8988T (cell line): ENCODE data around the gene CPT1B.
A peak's percentile ranks its signal among the peaks of the same experiment; 100 is the strongest.

Experiments
- DNase-seq: peaks from one replicate; pipeline ENCODE4 v3.0.0; 2011

CPT1B gene

DNA sequence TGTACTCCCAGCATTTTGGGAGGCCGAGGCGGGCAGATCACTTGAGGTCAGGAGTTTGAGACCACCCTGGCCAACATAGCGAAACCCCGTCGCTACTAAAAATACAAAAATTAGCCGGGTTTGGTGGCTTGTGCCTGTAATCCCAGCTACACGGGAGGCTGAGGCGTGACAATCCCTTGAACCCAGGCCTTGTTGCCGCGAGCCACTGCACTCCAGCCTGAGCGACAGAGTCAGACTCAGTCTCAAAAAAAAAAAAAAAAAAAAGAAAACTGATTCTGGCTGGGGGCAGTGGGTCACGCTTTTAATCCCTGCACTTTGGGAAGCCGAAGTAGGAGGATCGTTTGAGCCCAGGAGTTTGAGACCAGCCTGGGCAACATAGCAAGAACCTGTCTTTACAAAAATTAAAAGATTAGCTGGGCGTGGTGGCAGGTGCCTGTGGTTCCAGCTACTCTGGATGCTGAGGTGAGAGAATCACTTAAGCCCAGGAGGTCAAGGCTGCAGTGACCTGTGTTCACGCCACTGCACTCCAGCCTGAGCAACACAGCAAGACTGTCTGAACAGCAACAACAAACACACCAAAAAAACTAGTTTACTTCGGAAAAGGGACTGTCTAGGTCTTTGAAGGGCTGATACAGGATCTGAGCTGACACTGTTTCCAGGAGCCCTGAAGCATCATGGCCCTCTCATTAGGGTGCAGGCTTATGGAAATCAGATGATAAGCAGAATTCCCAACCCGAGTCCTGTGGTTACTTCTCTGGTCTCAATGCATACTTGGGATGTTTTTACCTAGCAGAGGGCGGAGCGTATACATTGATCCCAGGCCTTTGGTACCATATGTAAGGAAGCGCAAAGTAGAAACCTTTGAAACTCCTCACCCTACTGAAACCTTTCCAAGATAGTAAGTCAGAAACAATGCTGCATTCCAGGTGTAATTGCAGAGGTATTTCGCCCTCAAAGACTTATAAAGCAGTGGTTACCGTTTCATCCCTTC is 6.2 kb upstream of the CPT1B start:
- DNase-seq, result no peak

DNA sequence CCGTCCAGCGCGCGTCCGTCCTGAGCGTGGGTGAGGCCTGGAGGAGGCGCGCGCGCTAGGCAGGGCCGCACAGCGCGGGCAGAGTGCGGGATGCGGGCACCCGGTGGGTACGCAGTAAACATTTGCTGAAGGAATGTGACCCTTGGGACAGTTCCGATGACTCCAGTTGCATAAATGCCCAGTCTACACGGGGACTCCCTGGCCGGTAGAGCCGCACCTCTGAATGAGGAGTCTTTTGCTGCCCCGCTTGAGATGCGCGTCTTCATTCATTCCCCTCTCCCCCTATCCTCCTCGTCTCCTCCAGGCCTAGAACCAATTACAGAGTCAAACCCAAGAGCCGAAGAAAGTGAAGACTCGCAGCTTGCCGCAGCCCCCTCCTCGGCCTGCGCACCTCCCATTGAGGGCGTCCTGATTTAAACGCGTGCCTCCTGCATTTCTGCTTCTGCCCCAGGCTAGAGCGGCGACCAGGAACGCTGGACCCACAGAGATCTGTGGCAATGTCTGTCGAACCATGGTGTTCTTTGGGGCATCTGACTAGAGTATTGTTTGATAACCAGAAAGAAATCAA is 5.2 kb upstream of the CPT1B start:
- DNase-seq, result no peak

DNA sequence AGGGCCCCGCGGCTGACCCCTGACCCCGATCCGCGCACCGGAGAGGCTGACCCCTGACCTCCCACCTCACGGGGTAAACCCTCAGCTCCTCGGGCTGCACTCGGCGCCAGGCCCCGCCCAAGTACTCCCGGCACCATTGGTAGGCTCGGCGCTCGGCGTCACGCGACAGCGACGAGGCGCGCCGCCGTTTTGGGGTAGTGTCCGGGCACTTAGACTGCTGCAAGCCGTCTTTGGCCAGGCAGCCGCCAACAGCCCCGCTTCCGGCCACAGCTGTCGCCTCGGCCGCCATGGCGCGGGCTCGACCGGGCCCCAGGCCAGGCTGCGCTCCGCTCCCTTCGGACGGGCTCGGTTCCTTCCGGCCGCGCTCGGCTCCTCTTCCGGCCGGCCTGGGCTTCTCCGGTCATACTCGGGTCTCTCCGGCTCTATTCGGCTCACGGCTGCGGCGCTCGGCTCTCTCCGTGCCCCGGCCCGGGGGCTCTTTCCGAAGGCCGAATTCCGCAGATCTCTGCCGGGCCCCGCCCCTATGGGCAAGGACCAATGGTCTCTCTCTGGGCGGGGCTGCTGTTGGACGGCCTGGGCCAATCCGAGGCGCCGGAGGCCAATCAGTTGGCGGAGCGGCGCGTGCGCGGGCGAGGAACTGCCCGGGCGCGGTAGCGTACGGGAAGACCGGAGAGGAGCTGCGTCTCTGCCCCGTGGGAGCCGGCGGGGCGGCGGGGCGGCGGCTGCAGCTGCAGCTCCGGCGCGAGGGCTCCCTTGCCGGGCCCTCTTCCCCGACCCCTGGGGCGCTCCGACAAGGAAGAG is 4.5 kb upstream of the CPT1B start, which contains the start of gene CHKB:
Gene CHKB, minus strand, starts transcription at position 357 of the 801 bp plus-strand sequence. Its CDS starts 68 bp downstream, at position 289.
- peak; percentile 95 for DNase-seq

DNA sequence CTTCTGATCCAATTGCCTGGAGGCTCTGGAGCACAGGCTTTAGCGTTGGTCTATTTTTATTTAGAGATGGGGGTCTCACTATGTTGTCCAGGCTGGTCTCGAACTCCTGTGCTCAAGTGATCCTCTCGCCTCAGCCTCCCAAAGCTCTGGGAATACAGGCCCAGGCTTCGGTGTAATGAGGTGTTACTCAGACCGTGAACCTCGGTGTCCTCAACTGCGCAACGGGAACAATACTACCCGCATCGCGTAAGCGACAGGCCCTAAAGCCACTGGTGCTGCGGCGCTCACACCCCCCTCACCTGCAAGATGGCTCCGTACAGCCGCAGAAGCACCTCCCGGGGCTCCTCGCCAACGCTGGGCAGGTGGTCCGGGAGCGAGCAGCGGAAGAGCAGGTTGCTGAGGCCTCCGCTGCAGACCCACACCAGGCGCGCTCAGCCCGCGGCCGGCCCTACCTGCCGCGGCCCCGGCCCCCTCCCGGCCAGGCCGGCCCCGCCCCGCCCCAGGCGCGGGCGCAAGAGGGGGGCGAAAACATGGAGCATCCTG is 3.8 kb upstream of the CPT1B start:
- no peak for DNase-seq

DNA sequence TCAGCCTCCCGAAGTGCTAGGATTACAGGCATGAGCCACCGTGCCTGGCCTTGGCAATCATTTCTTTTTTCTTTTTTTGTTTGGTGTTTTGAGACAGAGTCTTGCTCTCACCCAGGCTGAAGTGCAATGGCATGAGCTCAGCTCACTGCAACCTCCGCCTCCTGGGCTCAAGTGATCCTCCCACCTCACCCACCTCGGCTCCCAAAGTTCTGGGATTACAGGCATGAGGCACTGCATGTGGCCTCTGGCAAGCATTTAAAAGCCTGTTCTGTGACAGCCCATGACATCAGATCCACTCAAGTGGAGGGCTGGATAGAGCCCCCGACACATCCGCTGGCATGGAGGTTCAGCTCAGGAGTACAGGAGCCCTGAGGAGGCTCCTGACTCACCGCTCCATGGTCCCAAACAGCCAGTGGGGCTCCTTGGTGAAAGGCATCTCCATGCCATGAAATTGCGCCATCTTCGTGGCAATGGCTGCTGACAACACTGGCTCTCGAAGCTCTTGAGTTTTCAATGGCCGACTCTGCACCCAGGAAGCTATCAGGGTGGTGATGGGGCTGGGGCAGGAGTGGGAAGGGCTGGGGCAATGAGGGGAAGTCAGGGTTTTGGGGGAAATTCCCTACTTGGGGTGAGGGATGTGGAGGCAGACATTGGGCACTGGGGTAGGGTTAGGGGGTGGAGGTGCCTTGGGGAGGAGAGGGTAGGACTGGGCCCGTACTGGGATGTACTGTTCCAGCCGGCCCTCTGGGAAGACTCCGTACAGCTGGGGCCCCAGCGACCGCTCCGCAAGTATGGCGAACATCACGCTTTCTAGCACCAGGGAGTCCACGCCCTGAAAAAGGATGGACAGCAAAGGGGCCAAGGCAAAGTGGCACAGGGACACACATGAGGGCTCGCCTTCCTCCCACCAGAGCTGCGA is 3.1 kb upstream of the CPT1B start:
- no peak for DNase-seq

DNA sequence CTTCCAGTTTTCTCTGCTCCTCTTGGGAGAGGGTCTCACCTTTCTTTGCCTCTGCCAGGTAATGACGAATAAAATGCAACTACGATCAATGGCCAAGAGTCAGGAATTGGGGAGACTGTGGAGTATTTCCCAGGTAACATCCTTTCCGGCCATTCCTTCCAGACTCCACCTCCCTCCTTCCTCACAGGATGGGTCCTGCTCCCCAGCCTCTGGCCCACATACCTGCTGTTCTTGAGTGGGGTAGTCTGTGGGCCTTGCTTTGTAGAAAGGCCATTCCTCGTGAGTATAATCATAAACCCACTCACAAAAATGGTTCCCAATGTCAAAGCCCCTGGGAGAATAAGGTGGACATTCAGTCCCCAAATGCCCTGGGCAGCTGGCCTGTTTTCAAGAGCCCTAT is 1.5 kb upstream of the CPT1B start:
- no peak for DNase-seq

DNA sequence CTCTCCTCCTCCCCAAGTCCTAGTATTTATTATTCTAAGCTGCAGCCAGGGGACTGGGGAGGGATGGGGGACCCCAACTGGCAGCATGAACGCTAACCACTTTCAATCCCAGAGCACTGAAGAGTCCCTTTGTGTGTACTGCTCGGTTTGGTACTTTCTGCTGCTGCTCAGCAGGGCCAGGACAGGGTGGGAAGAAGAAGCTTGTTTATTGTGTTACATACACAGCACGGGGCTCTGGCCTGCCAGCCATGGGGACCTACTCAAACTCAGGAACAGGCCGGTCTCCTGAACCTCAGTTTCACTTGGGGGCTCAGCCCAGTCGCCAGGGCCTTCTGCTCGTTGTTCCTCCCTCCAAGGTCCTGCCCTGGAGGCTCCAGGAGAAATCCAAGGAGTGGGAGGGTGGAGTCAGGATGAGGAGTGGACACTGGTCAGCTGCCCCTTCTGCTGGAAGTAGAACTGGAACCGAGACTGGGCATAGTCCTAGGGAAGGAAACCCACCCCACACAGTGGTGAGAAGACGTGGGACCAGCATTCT is 616 bp upstream of the CPT1B start:
- DNase-seq, result no peak

DNA sequence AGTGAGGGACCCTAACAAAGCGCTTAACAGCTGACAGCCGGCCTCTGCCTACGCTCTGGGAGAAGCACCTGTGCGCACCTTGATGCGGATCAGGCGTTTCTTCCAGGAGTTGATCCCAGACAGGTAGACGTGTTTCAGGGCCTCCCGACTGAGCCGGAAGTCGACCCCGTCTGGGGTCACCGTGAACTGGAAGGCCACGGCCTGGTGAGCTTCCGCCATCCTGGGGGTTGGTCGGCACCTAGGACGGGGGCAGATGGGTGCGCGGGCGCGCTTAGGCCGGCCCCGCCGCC is 585 bp downstream of the CPT1B start:
- DNase-seq, result no peak

DNA sequence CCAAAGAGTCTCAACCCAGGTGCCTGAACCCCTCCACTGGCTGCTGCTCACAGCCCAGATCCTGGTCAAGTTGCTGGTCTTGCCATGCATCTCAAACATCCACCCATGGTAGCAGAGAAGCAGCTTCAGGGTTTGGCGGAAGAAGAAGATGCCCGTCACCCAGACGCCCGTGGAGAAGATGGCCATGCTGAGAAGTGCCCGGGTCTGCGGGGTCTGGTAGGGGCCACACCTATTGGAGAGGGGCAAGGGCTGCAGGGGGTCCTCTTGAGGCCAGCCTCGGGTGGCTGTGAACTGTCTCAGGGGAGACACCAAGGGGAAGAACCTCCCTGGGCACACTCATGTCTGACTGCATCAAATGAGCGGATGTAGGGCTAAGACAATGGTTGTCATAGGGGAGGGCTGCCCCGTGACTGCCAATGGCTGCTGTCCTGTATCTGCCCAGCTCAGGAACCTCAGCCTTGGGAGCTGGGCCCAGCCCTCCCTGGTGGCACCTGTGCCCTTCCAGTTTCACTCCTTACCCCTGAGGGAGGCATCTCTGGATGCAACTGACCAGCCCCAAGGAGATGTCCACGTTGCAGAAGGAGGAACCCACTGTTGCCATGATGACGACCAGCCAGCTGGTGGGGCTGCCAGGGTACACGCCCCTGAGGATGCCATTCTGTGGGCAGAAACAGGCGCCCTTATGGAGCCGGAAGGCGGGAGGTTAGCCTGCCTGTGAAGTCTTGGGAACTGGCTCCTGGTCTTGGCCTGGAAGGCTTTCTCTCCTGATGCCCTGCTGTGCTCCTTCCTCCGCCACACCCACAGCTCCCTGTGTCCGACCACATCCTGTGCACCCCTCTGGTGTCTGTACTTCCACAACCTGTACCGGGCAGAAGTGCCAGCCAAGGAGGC is 1.2 kb downstream of the CPT1B start:
- DNase-seq, result no peak

DNA sequence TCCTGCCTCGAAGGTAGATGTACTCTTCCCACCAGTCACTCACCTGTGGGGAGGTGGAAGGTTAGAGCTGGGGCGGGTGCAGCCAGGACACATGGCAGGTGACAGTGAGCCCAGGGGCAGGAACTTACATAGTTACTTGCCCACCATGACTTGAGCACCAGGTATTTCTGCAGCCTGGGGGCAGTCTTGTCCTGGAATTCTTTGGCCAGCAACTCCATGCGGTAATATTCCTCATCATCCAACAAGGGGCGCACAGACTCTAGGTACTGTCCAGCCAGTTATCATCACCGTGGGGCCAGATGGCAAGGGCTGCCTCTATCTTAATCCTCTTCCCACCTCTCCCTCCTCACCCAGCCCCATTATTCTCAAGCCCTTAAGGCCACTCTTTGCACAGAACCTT is 2.2 kb downstream of the CPT1B start:
- DNase-seq, result peak; percentile 93

DNA sequence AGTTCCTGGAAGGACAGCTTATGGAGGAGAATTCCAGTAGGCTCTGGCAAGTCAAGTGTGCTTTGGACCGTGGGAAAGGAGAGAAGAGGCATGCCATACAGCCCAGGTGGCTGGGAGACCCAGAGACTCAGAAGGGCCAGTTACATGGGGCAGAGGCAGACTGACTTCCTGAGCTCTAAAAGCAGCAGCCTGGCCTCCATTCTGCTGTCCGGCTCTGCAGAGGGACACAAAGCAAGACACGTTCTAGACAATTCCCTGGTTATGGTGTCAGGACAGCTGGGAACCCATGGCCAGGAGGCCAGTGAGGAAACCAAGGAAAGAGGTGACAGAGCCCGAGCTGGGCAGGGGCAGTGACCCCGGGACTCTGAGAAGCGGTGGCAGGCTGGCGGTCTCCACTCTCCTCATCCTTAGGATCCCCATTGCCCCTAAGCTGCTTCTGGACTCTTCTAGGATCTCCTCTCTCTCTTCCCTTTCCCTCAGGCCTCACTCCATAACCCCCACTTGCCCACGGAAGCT is 2.7 kb downstream of the CPT1B start:
- no peak for DNase-seq

DNA sequence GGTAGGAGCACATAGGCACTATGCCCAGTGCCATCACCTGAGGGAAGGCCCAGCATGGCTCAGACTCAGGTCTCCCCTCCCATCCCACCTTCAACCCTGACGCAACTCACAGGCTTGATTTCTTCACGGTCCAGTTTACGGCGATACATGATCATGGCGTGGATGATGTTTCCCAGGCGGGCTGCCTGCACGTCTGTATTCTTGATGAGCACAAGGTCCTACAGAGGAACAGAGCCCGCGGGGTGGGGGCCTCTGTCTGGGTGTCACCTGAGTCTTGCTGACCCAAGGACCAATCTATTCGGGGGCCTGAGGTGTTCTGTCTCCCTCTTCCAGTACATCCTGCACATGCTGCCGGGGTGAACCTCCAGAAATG is 3.9 kb downstream of the CPT1B start:
- no peak for DNase-seq

DNA sequence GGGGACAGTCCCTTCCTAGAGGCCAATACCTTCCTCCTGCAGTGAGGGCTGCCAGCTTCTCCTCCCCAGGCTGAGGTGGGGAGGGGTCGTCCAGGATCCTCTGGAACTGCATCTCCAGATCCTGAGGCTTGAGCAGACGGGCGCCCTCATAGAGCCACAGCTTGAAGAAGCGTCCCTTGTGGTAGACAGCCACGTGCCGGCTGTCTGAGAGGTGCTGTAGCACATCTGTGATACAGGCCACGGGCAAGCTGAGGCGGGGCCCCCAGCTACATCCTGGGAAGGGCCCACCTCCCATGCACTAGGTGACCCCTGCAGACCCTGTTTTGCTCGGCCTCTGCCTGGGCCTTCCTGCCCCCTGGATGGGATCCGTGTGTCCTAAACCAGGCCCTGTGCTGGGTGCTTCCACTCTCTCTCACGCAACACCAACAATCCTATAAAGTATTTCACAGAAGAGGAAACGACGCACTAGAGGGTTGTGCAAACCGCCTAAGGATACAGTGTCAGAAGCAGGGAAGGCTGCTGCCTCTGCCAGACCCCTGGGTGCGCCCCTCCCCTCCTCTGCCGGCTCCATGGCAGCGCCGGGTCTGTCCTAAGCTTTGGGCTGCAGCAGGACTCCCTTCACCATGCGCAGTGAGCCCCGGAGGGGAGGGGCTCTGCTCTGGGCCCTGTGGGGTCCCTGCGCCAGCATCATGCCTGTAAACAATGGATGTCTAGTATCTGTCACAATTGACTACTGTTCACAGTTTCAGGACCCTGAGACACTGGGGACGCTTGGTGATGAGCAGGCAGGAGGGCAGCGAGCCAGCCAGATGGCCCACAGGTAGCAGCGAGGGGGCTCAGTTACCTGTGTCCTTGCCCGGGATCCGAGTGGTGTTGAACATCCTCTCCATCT is 4.5 kb downstream of the CPT1B start:
- DNase-seq, result no peak

DNA sequence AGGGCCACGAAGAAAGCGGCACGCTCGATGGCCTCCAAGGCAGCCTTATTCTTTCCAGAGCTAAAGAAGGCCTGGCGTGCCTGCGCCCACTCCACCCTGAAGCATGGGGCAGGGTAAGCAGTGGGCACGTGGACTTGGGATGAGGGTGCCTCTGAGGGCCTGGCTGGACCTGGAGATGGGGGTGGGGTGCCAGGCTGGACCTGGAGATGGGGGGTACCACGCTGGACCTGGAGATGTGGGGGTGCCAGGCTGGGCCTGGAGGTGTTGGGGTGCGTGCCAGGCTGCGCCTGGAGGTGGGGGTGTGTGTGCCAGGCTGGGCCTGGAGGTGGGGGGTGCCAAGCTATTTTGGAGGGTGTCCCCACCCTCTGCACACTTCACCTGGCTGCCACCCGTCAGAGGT is 5.3 kb downstream of the CPT1B start:
- no peak for DNase-seq

DNA sequence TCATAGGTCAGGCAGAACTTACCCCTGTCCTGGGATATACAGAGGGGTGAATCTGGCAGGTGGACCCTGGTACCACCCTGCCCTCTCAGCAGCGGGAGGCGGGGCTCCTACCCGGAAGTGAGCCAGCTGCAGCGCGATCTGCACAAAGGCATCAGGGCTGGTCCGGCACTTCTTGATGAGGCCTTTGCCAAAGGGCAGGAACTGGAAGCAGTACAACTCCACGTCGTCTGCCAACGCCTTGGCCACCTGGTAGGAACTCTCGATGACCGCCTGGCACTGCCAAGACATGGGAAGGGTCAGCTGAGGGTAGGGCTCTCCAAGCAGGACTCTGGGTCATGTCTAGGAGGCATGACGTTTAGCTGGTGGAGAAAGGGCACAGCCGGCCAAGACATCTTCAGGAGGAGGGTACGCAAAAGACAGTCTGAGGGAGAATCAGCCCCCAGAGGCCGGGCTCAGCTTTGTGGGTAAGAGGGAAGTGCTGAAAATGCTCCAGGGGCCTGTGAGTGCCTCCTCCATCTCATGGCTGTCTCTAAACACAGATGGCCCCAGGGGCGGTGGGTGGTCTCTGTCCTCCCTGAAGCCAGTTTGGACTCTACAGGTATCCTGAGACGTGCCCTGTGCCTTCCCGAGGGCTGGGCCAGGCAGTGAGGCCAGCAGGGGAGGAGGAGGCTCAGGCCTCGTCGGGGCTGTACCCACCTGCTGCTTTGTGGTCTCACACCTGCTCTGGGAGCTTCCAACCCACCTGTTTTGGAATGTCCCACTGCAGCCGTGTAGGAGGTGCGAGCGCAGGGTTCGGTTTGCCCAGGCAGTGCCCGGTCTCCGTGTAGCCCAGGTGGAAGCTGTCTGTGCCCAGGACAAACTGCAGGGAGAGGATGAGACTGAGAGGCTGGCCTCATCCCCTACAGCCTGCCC is 6.7 kb downstream of the CPT1B start:
- DNase-seq, result no peak

DNA sequence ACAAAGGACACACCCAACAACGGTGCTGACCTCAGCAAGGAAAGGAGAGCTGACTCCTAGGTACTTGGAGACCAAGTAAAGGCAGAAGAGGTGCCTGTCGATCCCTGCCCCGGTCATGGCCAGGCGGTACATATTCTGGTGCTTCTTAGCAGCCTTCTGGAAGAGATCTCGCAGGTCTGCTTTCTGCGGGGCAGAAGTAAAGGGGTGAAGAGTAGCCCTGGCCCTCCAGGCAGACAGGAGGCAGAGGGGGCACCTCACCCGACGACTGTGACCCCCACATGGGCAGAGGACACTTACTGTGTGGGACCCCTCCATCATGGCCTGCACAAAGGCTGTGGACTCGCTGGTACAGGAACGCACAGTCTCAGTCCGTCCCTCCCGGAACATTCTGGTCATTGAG is 7.4 kb downstream of the CPT1B start:
- no peak for DNase-seq

DNA sequence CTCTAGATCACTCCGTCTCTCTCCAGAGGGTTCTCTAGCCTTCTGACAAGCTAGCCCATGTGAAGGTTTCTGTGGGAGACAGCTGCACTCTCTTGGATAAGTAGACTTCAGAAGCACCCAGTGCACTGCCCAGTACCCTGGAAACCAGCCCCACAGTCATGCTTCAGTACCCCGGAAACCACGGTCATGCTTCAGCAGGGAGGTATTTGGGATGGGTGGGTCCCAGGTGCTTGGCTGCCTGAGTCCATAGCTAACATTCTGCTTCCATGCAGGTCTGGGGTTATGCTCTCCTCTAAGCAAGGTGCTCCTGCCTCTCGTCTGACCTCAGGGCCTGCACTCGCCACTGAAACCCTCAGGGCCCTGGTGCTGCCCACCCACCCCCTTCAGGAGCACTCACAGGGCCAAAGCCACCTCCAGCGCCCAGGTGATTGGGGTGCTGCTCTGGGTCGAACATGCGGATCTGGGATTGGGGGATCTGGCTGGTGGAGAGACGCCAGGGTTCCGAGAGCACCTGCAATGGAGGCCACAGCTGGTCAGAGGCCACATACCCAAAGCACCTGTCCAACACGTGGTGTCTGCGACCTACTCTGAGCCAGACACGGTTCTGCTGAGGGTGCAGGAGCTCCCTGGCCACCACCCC is 8.2 kb downstream of the CPT1B start:
- no peak for DNase-seq

DNA sequence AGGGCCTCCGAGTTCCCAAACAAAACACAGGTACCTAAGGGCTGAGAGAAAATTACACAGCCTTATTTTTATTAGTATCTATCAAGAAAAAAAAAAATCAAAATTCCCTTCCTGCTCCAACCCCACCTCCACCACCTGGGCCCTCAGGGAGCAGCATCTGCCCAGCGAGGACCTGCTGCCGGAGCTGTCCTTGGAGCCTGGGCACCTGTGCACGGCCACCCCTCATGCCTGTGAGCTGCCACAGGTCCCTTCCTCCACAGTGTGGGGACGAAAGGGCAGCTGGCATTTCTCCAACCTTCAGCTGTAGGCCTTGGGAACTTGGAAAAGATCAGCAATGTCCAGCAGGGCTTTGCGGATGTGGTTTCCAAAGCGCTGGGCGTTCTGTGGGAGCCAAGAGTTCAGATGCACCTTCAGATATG is 9.2 kb downstream of the CPT1B start:
- DNase-seq, result no peak
